Gastroesophageal sphincter (tissue), 4 donors: ENCODE measurements around the gene PARL. TPM values are rescaled to one million over a fixed set of nuclear protein-coding genes. Genes with fewer than 3 reads are reported as not detected.

ENCODE experiments used
- ATAC-seq: fragments of 150-250 bp; one replicate; pipeline ENCODE4 v1.9.1; 2016; ENCODE audit warnings: mild to moderate bottlenecking, moderate library complexity
- H3K27ac ChIP-seq, 4 donors: fragments of 200-600 bp; sonication (generic) in 3 of 4; 1 replicate in 3 of 4; 2 replicates in 1 of 4; pipeline ENCODE4 v1.5.1; 2016 to 2019
- H3K27me3 ChIP-seq: fragments of 200-600 bp; sonication (generic); one replicate; pipeline ENCODE4 v1.5.1; 2019
- H3K36me3 ChIP-seq, 2 donors: fragments of 200-600 bp; sonication (generic); one replicate each; pipeline ENCODE4 v1.5.1; 2019; ENCODE audit warnings: control low read depth in 1 of 2
- H3K4me1 ChIP-seq, 3 donors: fragments of 200-600 bp; sonication (generic); 1 replicate in 2 of 3; 2 replicates in 1 of 3; pipeline ENCODE4 v1.5.1; 2016 to 2019; ENCODE audit warnings: control low read depth in 2 of 3
- H3K4me3 ChIP-seq, 2 donors: fragments of 200-600 bp; sonication (generic); one replicate each; pipeline ENCODE4 v1.5.1; 2019; ENCODE audit warnings: mild to moderate bottlenecking in 1 of 2, moderate library complexity in 1 of 2
- H3K9me3 ChIP-seq, 3 donors: fragments of 200-600 bp; sonication (generic); one replicate each; pipeline ENCODE4 v1.5.1; 2017 to 2019; ENCODE audit warnings: control low read depth in 2 of 3
- CTCF ChIP-seq, 4 experiments: fragments of 200-600 bp in 2 of 4; fragments of 450-650 bp in 2 of 4; sonication (generic) in 1 of 4; IDR thresholded peaks; one replicate each; pipeline ENCODE4 v1.5.1; 2017 to 2019; ENCODE audit warnings: antibody characterized with exemption in 4 of 4, mild to moderate bottlenecking in 2 of 4, moderate library complexity in 2 of 4
- EP300 ChIP-seq: sonication (generic); formaldehyde crosslinking; IDR thresholded peaks from one replicate; pipeline ENCODE4 v1.6.1; 2017; ENCODE audit warnings: antibody characterized with exemption, mild to moderate bottlenecking
- POLR2A ChIP-seq, 2 donors: fragments of 450-650 bp; IDR thresholded peaks; one replicate each; pipeline ENCODE4 v1.6.1; 2017; ENCODE audit warnings: antibody characterized with exemption in 2 of 2, mild to moderate bottlenecking in 2 of 2, moderate library complexity in 1 of 2
- POLR2AphosphoS5 ChIP-seq: sonication (generic); formaldehyde crosslinking; IDR thresholded peaks from one replicate; pipeline ENCODE4 v1.6.1; 2017; ENCODE audit warnings: antibody characterized with exemption
- WGBS, 2 donors: methylation state at CpG; one replicate each; pipeline ENCODE4 v1.1.5; 2018; ENCODE audit warnings: low coverage in 1 of 2; 5-methylcytosine and 5-hydroxymethylcytosine counted together
- total RNA-seq, 4 donors: library from RNA; depleted of rRNA; stranded (reverse); fragments of >200 nt; gene quantifications; one replicate each; pipeline ENCODE4 v1.1.0, GENCODE V29; 2016

PARL gene
- total RNA-seq, 4 donors from 2014 or later, result 40.6 to 55.7 (median 54.7) TPM

GRCh38 chr3:183815563-183815940 is 69.1 kb downstream of the PARL start:
- peaks cover 0 to 42% of the 10 kb centered on the region in 2 donors for H3K36me3 ChIP-seq
- H3K4me3 ChIP-seq, result no peak overlapping the region
- H3K27me3 ChIP-seq, result no peaks in the 10 kb centered on the region
- no peak for TF ChIP-seq CTCF (IDR thresholded peaks at IDR 0.05)
- TF ChIP-seq POLR2A (IDR thresholded peaks at IDR 0.05), result no peak
- TF ChIP-seq POLR2AphosphoS5, result no peak
- no peak for TF ChIP-seq EP300
- WGBS, 2 donors, result 80 to 93% methylated on average over 5 to 9 of the region's 9 CpGs
- H3K4me1 ChIP-seq, result no peaks in the 10 kb centered on the region
- ATAC-seq, result no peak
- no peaks in the 10 kb centered on the region for H3K9me3 ChIP-seq
- H3K27ac ChIP-seq, result no peak overlapping the region

- peaks cover 0 to 55% of the 10 kb centered on the region in 2 donors for H3K36me3 ChIP-seq
- no peaks in the 10 kb centered on the region for H3K4me1 ChIP-seq
- H3K27me3 ChIP-seq, result no peaks in the 10 kb centered on the region
- H3K4me3 ChIP-seq, result no peak overlapping the region
- ATAC-seq, result no peak
- TF ChIP-seq EP300 (no peak), POLR2AphosphoS5 (no peak), POLR2A (IDR thresholded peaks at IDR 0.05) (no peak), CTCF (IDR thresholded peaks at IDR 0.05) (no peak)
- H3K27ac ChIP-seq, result no peak overlapping the region
- H3K9me3 ChIP-seq, result no peaks in the 10 kb centered on the region
- 88 to 100% methylated on average over 1 of the region's 1 CpG for WGBS, 2 donors
These were observed 70.4 kb downstream of the PARL start for GRCh38 chr3:183814240-183814639.

GRCh38 chr3:183812761-183813445 is 71.8 kb downstream of the PARL start:
- WGBS, 2 donors, result 45 to 63% methylated on average over 5 to 8 of the region's 8 CpGs
- peaks cover 0 to 64% of the 10 kb centered on the region in 2 donors for H3K36me3 ChIP-seq
- TF ChIP-seq POLR2A (IDR thresholded peaks at IDR 0.05), result no peak

GRCh38 chr3:183811638-183812037 is 73.0 kb downstream of the PARL start:
- no peak for ATAC-seq
- no peaks in the 10 kb centered on the region for H3K9me3 ChIP-seq
- peaks cover 0 to 67% of the 10 kb centered on the region in 2 donors for H3K36me3 ChIP-seq
- no peak overlapping the region for H3K4me3 ChIP-seq
- no peak overlapping the region for H3K27ac ChIP-seq
- WGBS, 2 donors, result 81% methylated on average over 6 of the region's 11 CpGs; no CpG with 5 or more reads in 1 of the 2 donors
- H3K27me3 ChIP-seq, result no peaks in the 10 kb centered on the region
- no peaks in the 10 kb centered on the region for H3K4me1 ChIP-seq
- no peak for TF ChIP-seq POLR2AphosphoS5
- TF ChIP-seq POLR2A (IDR thresholded peaks at IDR 0.05), result no peak
- TF ChIP-seq EP300, result no peak
- TF ChIP-seq CTCF (IDR thresholded peaks at IDR 0.05), result no peak

More at GRCh38 chr3:183812761-183813445, 71.8 kb downstream of the PARL start:
- ATAC-seq, result no peak
- H3K27ac ChIP-seq, result no peak overlapping the region
- no peaks in the 10 kb centered on the region for H3K27me3 ChIP-seq
- no peaks in the 10 kb centered on the region for H3K4me1 ChIP-seq
- H3K4me3 ChIP-seq, result no peak overlapping the region
- H3K9me3 ChIP-seq, result no peaks in the 10 kb centered on the region

GRCh38 chr3:183810643-183811594 is 73.8 kb downstream of the PARL start:
- Histone ChIP-seq H3K36me3 (peaks cover 0 to 67% of the 10 kb centered on the region in 2 donors), H3K4me1 (no peaks in the 10 kb centered on the region), H3K9me3 (no peaks in the 10 kb centered on the region), H3K4me3 (no peak overlapping the region), H3K27ac (no peak overlapping the region), H3K27me3 (no peaks in the 10 kb centered on the region)
- no peak for TF ChIP-seq CTCF (IDR thresholded peaks at IDR 0.05)
- no peak for TF ChIP-seq POLR2AphosphoS5
- TF ChIP-seq POLR2A (IDR thresholded peaks at IDR 0.05), result no peak
- TF ChIP-seq EP300, result no peak
- 86 to 87% methylated on average over 8 to 10 of the region's 24 CpGs for WGBS, 2 donors
- no peak for ATAC-seq
